Activated CD8-positive, alpha-beta memory T cell treated with anti-CD3 and anti-CD28 coated beads for 48 hours (primary cell): Measurements from ENCODE around the gene MISP.

Experiments used
- DNase-seq, 3 experiments: peaks; one replicate each; pipeline ENCODE4 v3.0.0-alpha.2; 2020; ENCODE audit warnings: low read depth in 2 of 3, low spot score in 2 of 3

The MISP gene

GRCh38 chr19:806815-807421 lies 56.0 kb downstream of the MISP start:
- no peak for DNase-seq

GRCh38 chr19:807627-808422 lies 56.9 kb downstream of the MISP start:
- DNase-seq: no peak

DNA sequence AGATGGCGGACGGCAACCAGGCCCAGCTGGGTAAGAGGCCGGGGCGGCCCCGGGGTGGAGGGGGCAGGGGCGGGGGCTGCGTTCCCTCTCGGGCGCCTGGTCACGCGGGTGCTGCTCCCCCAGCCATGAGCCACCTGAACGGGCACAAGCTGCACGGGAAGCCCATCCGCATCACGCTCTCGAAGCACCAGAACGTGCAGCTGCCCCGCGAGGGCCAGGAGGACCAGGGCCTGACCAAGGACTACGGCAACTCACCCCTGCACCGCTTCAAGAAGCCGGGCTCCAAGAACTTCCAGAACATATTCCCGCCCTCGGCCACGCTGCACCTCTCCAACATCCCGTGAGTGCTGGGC lies 57.5 kb downstream of the MISP start:
- no peak for DNase-seq

GRCh38 chr19:810077-810855 lies 59.4 kb downstream of the MISP start:
- DNase-seq: no peak

GRCh38 chr19:810883-811489 lies 60.1 kb downstream of the MISP start:
- no peak for DNase-seq

- no peak for DNase-seq
Observed at GRCh38 chr19:811506-812048, 60.7 kb downstream of the MISP start.

GRCh38 chr19:812049-812746 lies 61.3 kb downstream of the MISP start:
- DNase-seq: no peak

DNA sequence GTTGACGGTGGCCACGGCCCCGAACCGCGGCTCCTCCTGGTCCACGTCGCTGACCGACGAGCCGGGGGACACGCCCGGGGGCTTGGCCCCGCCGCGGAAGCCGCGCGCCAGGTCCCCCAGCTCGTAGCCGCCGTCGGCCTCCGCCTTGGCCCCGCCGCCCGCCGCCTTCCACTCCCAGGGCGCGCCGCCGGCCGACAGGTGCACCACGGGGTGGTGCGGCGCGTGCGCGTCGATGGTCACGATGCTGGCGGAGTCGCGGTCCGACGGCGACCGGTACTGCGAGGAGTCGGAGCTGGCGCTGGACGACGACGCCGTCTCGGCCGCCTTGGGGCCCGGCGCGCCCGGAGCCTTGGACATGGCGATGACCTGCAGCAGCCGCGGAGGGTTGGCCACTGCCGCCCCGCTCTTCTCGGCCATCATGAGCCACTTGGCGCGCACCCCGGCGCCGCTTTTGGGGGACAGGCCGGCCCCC lies 61.9 kb downstream of the MISP start:
- no peak for DNase-seq

GRCh38 chr19:813219-814151 lies 62.6 kb downstream of the MISP start:
- DNase-seq: no peak
